ENCODE data around the gene KIF1A. TPM values are rescaled to one million over a fixed set of nuclear protein-coding genes. Genes with fewer than 3 reads are reported as not detected.

KIF1A gene
- total RNA-seq, 2 donors from 2014 or later, result 18.9 to 55.8 TPM

DNA sequence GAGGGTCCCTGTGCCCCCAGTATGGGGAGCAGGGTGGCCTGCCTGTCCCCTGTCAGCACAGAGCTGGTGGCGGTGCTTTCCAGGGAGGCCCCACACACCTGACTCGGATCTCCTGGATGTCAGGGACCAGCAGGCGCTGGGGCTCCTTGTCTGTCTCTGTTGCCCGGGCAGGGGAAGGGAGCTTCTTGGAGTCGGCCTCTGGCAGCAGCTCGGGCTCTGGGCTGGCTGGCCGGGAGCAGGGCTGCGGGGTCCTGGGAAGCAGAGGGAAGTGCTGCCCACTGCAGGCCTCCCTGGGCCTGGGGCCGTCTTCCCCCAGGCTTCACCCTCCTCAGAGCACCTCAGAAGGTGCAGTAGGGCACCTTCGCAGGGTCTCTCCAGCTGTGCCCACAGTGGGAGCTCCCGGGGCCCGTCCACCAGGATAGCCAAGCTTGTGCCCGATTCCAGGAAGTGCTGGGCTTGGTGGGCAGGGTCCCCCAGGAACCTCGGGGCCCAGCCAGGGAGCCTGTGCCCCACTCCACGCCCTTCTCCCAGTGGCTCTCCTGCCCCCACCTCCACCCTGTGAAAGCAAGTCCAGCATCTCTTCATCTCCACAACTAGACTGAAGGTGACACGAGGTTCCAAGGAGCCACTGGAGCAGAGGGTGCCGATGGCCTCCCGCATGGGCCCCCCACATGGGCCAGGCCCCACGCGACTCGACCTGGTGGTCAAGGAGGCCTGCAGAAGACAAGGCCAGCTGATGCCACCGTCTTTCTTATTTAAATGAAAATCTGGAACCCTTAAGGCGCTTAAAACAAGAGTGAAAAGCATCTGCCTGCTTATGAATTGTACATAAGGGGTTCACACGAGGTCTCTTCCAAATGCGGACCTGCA, 100.1 kb downstream of the KIF1A start:
- TF ChIP-seq POLR2AphosphoS5 (IDR thresholded peaks at IDR 0.05) (no peak), POLR2A (IDR thresholded peaks at IDR 0.05) (no peak)
- TF ChIP-seq, protein P1, sequence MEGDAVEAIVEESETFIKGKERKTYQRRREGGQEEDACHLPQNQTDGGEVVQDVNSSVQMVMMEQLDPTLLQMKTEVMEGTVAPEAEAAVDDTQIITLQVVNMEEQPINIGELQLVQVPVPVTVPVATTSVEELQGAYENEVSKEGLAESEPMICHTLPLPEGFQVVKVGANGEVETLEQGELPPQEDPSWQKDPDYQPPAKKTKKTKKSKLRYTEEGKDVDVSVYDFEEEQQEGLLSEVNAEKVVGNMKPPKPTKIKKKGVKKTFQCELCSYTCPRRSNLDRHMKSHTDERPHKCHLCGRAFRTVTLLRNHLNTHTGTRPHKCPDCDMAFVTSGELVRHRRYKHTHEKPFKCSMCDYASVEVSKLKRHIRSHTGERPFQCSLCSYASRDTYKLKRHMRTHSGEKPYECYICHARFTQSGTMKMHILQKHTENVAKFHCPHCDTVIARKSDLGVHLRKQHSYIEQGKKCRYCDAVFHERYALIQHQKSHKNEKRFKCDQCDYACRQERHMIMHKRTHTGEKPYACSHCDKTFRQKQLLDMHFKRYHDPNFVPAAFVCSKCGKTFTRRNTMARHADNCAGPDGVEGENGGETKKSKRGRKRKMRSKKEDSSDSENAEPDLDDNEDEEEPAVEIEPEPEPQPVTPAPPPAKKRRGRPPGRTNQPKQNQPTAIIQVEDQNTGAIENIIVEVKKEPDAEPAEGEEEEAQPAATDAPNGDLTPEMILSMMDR (IDR thresholded peaks at IDR 0.05), result no peak
- no peaks in the 10 kb centered on the region for H3K27me3 ChIP-seq (replicated peaks; ENCODE audit: insufficient read depth)
- no peaks in the 10 kb centered on the region for H3K4me1 ChIP-seq (replicated peaks)
- intact Hi-C loops (cut with DNase I), result no loop called here
- H3K36me3 ChIP-seq, result no peaks in the 10 kb centered on the region
- H3K4me3 ChIP-seq, result no peak overlapping the region
- 93% methylated on average over 23 of the region's 25 CpGs for WGBS
- no peaks in the 10 kb centered on the region for H3K9me3 ChIP-seq
- no peak overlapping the region for H3K27ac ChIP-seq
- no peak for DNase-seq (ENCODE audit: low spot score)

DNA sequence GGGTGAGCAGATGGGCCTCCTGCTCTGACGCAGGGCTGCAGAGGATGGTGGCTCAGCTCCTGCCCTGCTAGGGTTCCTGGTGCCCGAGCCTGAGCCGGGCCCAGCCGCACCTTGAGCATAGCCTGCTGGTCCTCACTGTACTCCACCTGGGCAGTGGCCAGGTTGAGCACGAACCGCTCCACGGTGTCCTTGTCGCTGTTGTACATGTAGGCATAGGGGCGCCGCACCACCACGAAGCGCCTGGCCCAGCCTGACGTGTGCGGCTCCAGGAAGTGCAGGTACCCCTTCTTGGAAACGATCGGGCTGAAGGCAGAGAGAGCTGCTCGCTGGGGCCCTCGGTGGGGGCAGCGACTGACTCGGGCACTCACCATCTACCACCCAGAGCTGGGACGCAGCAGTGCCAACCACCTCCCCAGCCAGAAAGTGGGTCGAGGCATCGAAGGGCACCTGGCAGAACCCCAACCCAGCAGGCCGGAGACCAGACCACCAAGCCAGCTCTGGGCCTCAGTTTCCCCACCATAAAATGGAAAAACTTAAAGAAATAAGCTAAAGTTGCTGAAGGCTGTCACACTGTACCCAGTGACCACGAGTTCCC, 101.0 kb downstream of the KIF1A start:
- DNase-seq (ENCODE audit: low spot score), result no peak
- no peak for TF ChIP-seq POLR2A (IDR thresholded peaks at IDR 0.05)
- TF ChIP-seq, protein P1 (IDR thresholded peaks at IDR 0.05), result no peak
- TF ChIP-seq POLR2AphosphoS5 (IDR thresholded peaks at IDR 0.05), result no peak
- H3K4me1 ChIP-seq (replicated peaks), result no peaks in the 10 kb centered on the region
- intact Hi-C loops (cut with DNase I), result no loop called here
- WGBS, result 93% methylated on average over 25 of the region's 25 CpGs
- no peaks in the 10 kb centered on the region for H3K27me3 ChIP-seq (replicated peaks; ENCODE audit: insufficient read depth)
- H3K4me3 ChIP-seq, result no peak overlapping the region
- no peaks in the 10 kb centered on the region for H3K36me3 ChIP-seq
- H3K9me3 ChIP-seq, result no peaks in the 10 kb centered on the region
- H3K27ac ChIP-seq, result no peak overlapping the region

DNA sequence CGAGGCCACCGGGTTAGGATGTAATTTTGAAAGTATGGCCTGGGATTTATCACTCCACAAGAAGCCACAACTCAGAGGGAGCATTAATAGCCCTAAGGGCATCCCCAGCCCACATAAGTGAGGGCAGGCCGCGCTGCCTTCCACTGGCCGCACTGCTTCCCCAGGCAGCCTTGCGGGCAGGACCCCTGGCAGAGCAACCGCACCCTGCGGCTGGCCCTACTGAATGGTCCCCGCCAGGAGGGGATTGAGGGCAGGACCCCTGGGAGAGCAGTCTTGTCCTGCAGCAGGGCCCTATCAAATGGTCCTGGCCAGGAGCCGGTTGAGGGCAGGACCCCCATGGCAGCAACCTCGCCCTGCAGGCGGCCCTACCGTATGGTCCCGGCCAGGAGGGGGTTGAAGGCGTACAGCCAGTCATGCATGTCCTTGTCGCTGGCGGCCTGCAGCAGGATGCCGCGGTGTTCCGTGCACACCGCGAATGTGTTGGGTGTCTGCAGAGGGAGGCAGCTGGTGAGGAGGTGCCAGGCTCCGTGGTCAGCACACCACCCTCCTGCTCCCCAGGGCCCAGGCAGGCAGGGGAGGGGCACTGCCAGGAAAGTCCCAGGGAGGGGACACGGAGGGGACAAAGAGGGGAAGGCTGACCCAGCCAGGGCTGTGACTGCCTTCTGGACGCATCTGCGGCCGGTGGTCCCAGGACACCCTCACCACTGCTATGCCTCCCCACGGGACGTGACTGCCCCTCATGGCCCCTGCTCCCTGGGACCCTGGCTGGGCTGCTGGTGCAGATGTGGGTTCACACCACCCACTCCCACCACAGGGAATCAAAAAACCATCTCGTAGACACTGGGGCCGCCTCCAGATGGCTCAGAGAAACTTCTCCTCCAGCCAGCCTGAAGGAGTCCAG, 102.1 kb downstream of the KIF1A start:
- no peaks in the 10 kb centered on the region for H3K36me3 ChIP-seq
- WGBS, result 91% methylated on average over 28 of the region's 31 CpGs
- H3K27ac ChIP-seq, result no peak overlapping the region
- H3K9me3 ChIP-seq, result no peaks in the 10 kb centered on the region
- H3K4me1 ChIP-seq (replicated peaks), result no peaks in the 10 kb centered on the region
- TF ChIP-seq, protein P1 (IDR thresholded peaks at IDR 0.05), result no peak
- no peak for TF ChIP-seq POLR2A (IDR thresholded peaks at IDR 0.05)
- TF ChIP-seq POLR2AphosphoS5 (IDR thresholded peaks at IDR 0.05), result no peak
- no peak overlapping the region for H3K4me3 ChIP-seq
- intact Hi-C loops (cut with DNase I), result no loop called here
- DNase-seq (ENCODE audit: low spot score), result no peak
- no peaks in the 10 kb centered on the region for H3K27me3 ChIP-seq (replicated peaks; ENCODE audit: insufficient read depth)

DNA sequence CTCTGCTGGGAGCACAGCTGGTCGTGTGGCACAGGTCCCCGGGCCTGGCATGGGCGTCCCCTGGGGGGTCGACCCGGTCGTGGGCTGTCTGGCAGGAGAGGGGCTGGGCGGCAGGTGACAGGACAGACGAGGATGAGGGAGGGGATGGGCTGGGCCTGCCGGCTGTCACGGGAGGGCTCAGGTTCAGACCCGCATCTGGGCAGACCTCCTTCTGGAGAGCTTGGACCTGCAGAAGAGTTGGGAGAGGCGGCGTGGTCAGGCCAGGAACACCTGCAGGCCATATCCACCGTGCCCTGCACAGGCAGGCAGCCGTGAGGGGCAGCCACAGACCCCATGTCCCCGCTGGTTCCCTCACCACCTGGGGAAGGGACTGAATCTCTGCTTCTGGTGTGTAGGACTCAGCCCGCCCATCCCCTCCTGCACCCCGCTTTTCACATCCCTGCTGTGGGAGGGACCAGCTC, 102.8 kb downstream of the KIF1A start:
- Histone ChIP-seq H3K27me3 (replicated peaks; ENCODE audit: insufficient read depth) (no peaks in the 10 kb centered on the region), H3K27ac (no peak overlapping the region), H3K4me1 (replicated peaks) (no peaks in the 10 kb centered on the region), H3K9me3 (no peaks in the 10 kb centered on the region), H3K36me3 (no peaks in the 10 kb centered on the region), H3K4me3 (no peak overlapping the region)
- no peak for DNase-seq (ENCODE audit: low spot score)
- WGBS, result 74% methylated on average over 18 of the region's 18 CpGs
- TF ChIP-seq POLR2AphosphoS5 (IDR thresholded peaks at IDR 0.05), result no peak
- TF ChIP-seq POLR2A (IDR thresholded peaks at IDR 0.05), result no peak
- TF ChIP-seq, protein P1 (IDR thresholded peaks at IDR 0.05), result no peak
- intact Hi-C loops (cut with DNase I), result no loop called here
